OCI-M1 (cell line): ENCODE data around the gene OAF.
A peak's percentile ranks its signal among the peaks of the same experiment; 100 is the strongest.

Experiments used
- DNase-seq: peaks from one replicate; lab custom pipeline; 2025; lab: John Stamatoyannopoulos, UW

OAF gene

GRCh38 chr11:120223793-120224192 lies 13.0 kb downstream of the OAF start:
- no peak for DNase-seq

- DNase-seq: no peak
Measured at GRCh38 chr11:120224361-120224760, 13.5 kb downstream of the OAF start.

GRCh38 chr11:120224972-120225909 lies 14.4 kb downstream of the OAF start:
- peak; percentile 52 for DNase-seq

GRCh38 chr11:120226242-120226641 lies 15.4 kb downstream of the OAF start:
- no peak for DNase-seq

DNA sequence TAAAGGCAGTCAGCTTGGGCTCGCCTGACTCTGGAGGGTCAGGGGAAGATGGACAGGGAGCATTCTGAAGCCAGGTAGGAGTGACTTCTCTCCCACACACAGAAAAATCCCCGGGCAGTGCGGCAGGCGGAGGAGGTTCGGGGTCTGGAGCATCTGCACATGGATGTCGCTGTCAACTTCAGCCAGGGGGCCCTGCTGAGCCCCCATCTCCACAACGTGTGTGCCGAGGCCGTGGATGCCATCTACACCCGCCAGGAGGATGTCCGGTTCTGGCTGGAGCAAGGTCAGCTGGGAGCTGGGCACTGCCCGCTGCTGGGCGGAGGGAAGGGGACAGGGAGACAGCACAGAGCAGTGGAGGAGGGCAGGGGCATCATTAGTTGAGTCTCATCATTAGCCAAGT lies 15.9 kb downstream of the OAF start:
- no peak for DNase-seq

GRCh38 chr11:120227228-120227852 lies 16.5 kb downstream of the OAF start:
- no peak for DNase-seq

DNA sequence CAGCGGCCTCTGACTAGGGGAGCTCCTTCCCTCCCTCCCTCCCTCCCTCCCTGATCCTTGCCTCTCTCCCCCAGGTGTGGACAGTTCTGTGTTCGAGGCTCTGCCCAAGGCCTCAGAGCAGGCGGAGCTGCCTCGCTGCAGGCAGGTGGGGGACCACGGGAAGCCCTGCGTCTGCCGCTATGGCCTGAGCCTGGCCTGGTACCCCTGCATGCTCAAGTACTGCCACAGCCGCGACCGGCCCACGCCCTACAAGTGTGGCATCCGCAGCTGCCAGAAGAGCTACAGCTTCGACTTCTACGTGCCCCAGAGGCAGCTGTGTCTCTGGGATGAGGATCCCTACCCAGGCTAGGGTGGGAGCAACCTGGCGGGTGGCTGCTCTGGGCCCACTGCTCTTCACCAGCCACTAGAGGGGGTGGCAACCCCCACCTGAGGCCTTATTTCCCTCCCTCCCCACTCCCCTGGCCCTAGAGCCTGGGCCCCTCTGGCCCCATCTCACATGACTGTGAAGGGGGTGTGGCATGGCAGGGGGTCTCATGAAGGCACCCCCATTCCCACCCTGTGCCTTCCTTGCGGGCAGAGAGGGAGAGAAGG lies 18.1 kb downstream of the OAF start:
- no peak for DNase-seq

- DNase-seq: peak; percentile 67
Measured at GRCh38 chr11:120229451-120230424, 18.9 kb downstream of the OAF start.

GRCh38 chr11:120230433-120231071 lies 19.7 kb downstream of the OAF start:
- DNase-seq: no peak

DNA sequence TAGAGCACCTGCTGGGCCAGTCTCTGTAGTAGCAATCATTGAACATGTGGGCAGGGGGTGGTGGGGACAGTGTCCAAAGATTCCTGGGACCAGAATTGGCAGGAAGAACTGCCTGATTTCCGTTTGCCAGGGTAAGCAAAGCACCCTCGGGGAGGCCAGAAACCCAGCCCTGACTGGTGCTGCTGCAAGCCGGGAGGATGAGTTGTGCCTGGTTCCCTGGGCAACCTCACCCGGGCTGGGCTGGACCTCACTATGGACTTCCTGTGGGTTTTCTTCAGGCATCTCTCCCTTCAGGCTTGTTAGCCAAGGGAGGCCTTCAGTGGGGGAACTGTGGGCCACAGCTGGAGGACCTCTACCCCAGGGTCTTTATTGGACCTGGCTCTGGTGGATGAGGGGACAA lies 21.1 kb downstream of the OAF start:
- DNase-seq: no peak

GRCh38 chr11:120233207-120233803 lies 22.5 kb downstream of the OAF start:
- no peak for DNase-seq

GRCh38 chr11:120235024-120235628 lies 24.3 kb downstream of the OAF start:
- DNase-seq: peak; percentile 80

DNA sequence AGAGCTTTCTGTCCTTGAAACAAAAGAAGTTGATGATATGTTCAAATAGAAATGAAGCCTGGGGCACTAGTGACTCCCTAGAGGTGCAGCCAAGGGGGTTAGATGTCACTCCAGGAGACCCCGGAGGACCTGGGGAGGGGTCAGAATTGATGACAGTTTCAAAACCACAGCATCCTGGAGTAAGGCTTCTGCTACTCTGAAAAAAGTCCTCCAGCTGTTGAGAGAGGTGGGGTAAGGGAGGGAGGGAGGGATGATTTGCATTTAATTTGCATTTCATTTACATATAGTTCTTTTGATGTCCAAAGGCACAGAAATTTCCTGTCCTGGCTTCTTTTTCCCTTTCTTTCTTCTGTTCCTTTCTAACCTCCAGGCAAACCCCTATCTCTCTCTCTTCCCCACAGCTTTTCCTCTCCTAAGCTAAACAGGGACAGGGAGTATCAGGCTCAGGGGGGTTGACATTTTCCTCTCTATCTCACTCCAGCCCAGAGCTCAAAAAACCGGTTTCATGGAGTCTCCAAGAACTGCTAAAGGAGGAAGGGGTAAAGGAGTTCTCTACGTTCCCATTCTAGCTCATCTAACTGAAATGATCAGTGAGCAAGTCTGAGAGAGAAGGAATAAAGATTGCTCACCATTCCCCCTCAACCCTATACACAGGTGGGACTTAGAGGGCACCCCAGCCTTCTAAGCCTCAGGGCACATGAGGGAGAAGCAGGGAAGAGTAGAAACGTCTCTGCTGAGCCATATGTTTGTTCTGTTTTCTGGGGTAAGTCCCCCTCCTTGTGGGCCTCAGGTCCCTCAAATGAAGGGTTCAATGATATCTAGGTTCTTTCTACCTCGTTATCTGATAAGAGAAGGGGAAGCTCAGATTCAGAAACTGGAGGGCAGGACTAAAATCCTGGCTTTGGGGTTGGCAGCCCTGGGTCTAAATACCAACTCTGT lies 25.6 kb downstream of the OAF start:
- DNase-seq: peak; percentile 35

- no peak for DNase-seq
Measured at GRCh38 chr11:120238968-120239620, 28.3 kb downstream of the OAF start.

- DNase-seq: no peak
Measured at GRCh38 chr11:120239713-120240640, 29.1 kb downstream of the OAF start, which contains the start of gene POU2F3. Gene POU2F3, plus strand, starts transcription at chr11:120240140. Its CDS starts 204 bp downstream, at chr11:120240344.

GRCh38 chr11:120240866-120241265 lies 30.0 kb downstream of the OAF start:
- DNase-seq: no peak

- DNase-seq: no peak
Measured at GRCh38 chr11:120241277-120241676, 30.4 kb downstream of the OAF start.

GRCh38 chr11:120243221-120243620 lies 32.4 kb downstream of the OAF start:
- DNase-seq: no peak
